A673 (cell line): ENCODE results near the gene ATP8A1.

Experiments
- CTCF ChIP-seq: fragments of 300-800, 200-600 bp; sonication (generic); conservative IDR thresholded peaks from 2 replicates; pipeline ENCODE4 v1.5.1; 2017; ENCODE audit warnings: low read depth, mild to moderate bottlenecking, antibody characterized with exemption, low read length, moderate library complexity, mixed read lengths
- EZH2 ChIP-seq: fragments of 200-600 bp; sonication (generic); IDR thresholded peaks from 2 replicates; pipeline ENCODE4 v1.6.1; 2017; ENCODE audit warnings: borderline replicate concordance, low read depth, mild to moderate bottlenecking, mixed read lengths, antibody characterized with exemption, low read length; ENCODE audit not compliant: poor library complexity, severe bottlenecking

GRCh38 chr4:42490015-42490414, 166.9 kb downstream of the ATP8A1 start:
- TF ChIP-seq CTCF (no peak), EZH2 (no peak)
